ENCODE results near the gene HOXD4. TPM values are rescaled to one million over a fixed set of nuclear protein-coding genes. Genes with fewer than 3 reads are reported as not detected.

The HOXD4 gene
- total RNA-seq, 1 experiment from 2014 or later: not detected

DNA sequence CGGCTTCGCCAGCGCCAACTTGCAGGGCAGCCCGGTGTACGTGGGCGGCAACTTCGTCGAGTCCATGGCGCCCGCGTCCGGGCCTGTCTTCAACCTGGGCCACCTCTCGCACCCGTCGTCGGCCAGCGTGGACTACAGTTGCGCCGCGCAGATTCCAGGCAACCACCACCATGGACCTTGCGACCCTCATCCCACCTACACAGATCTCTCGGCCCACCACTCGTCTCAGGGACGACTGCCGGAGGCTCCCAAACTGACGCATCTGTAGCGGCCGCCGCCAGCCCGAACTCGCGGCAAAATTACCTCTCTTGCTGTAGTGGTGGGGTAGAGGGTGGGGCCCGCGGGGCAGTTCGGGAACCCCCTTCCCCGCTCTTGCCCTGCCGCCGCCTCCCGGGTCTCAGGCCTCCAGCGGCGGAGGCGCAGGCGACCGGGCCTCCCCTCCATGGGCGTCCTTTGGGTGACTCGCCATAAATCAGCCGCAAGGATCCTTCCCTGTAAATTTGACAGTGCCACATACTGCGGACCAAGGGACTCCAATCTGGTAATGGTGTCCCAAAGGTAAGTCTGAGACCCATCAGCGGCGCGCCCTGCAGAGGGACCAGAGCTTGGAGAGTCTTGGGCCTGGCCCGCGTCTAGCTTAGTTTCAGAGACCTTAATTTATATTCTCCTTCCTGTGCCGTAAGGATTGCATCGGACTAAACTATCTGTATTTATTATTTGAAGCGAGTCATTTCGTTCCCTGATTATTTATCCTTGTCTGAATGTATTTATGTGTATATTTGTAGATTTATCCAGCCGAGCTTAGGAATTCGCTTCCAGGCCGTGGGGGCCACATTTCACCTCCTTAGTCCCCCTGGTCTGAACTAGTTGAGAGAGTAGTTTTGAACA, 20.9 kb downstream of the HOXD4 start (continued):
- no peak for TF ChIP-seq SOX15 (CRISPR knock-in tag; IDR thresholded peaks at IDR 0.05)
- TF ChIP-seq SMAD3 (CRISPR knock-in tag; IDR thresholded peaks at IDR 0.05; ENCODE audit: borderline replicate concordance): no peak
- 0 out of 2 replicates have a peak, but pooled peaks have one; percentile 19 for TF ChIP-seq MYBL2 (CRISPR knock-in tag; IDR thresholded peaks at IDR 0.05)
- TF ChIP-seq, protein P1, sequence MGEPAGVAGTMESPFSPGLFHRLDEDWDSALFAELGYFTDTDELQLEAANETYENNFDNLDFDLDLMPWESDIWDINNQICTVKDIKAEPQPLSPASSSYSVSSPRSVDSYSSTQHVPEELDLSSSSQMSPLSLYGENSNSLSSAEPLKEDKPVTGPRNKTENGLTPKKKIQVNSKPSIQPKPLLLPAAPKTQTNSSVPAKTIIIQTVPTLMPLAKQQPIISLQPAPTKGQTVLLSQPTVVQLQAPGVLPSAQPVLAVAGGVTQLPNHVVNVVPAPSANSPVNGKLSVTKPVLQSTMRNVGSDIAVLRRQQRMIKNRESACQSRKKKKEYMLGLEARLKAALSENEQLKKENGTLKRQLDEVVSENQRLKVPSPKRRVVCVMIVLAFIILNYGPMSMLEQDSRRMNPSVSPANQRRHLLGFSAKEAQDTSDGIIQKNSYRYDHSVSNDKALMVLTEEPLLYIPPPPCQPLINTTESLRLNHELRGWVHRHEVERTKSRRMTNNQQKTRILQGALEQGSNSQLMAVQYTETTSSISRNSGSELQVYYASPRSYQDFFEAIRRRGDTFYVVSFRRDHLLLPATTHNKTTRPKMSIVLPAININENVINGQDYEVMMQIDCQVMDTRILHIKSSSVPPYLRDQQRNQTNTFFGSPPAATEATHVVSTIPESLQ (CRISPR knock-in tag; IDR thresholded peaks at IDR 0.05): no peak
- 0 out of 2 replicates have a peak, but pooled peaks have one; percentile 14 for TF ChIP-seq FOXP1 (CRISPR knock-in tag; IDR thresholded peaks at IDR 0.05; ENCODE audit: borderline replicate concordance)
- TF ChIP-seq, protein P2, sequence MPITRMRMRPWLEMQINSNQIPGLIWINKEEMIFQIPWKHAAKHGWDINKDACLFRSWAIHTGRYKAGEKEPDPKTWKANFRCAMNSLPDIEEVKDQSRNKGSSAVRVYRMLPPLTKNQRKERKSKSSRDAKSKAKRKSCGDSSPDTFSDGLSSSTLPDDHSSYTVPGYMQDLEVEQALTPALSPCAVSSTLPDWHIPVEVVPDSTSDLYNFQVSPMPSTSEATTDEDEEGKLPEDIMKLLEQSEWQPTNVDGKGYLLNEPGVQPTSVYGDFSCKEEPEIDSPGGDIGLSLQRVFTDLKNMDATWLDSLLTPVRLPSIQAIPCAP (CRISPR knock-in tag; IDR thresholded peaks at IDR 0.05): no peak
- TF ChIP-seq, protein P3, sequence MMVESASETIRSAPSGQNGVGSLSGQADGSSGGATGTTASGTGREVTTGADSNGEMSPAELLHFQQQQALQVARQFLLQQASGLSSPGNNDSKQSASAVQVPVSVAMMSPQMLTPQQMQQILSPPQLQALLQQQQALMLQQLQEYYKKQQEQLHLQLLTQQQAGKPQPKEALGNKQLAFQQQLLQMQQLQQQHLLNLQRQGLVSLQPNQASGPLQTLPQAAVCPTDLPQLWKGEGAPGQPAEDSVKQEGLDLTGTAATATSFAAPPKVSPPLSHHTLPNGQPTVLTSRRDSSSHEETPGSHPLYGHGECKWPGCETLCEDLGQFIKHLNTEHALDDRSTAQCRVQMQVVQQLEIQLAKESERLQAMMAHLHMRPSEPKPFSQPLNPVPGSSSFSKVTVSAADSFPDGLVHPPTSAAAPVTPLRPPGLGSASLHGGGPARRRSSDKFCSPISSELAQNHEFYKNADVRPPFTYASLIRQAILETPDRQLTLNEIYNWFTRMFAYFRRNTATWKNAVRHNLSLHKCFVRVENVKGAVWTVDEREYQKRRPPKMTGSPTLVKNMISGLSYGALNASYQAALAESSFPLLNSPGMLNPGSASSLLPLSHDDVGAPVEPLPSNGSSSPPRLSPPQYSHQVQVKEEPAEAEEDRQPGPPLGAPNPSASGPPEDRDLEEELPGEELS (CRISPR knock-in tag; IDR thresholded peaks at IDR 0.05): no peak
- TF ChIP-seq JUN (CRISPR knock-in tag; IDR thresholded peaks at IDR 0.05): no peak
- TF ChIP-seq, protein P4, sequence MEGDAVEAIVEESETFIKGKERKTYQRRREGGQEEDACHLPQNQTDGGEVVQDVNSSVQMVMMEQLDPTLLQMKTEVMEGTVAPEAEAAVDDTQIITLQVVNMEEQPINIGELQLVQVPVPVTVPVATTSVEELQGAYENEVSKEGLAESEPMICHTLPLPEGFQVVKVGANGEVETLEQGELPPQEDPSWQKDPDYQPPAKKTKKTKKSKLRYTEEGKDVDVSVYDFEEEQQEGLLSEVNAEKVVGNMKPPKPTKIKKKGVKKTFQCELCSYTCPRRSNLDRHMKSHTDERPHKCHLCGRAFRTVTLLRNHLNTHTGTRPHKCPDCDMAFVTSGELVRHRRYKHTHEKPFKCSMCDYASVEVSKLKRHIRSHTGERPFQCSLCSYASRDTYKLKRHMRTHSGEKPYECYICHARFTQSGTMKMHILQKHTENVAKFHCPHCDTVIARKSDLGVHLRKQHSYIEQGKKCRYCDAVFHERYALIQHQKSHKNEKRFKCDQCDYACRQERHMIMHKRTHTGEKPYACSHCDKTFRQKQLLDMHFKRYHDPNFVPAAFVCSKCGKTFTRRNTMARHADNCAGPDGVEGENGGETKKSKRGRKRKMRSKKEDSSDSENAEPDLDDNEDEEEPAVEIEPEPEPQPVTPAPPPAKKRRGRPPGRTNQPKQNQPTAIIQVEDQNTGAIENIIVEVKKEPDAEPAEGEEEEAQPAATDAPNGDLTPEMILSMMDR (IDR thresholded peaks at IDR 0.05): no peak
- no peak for TF ChIP-seq CREM (CRISPR knock-in tag; IDR thresholded peaks at IDR 0.05)
- TF ChIP-seq, protein P5, sequence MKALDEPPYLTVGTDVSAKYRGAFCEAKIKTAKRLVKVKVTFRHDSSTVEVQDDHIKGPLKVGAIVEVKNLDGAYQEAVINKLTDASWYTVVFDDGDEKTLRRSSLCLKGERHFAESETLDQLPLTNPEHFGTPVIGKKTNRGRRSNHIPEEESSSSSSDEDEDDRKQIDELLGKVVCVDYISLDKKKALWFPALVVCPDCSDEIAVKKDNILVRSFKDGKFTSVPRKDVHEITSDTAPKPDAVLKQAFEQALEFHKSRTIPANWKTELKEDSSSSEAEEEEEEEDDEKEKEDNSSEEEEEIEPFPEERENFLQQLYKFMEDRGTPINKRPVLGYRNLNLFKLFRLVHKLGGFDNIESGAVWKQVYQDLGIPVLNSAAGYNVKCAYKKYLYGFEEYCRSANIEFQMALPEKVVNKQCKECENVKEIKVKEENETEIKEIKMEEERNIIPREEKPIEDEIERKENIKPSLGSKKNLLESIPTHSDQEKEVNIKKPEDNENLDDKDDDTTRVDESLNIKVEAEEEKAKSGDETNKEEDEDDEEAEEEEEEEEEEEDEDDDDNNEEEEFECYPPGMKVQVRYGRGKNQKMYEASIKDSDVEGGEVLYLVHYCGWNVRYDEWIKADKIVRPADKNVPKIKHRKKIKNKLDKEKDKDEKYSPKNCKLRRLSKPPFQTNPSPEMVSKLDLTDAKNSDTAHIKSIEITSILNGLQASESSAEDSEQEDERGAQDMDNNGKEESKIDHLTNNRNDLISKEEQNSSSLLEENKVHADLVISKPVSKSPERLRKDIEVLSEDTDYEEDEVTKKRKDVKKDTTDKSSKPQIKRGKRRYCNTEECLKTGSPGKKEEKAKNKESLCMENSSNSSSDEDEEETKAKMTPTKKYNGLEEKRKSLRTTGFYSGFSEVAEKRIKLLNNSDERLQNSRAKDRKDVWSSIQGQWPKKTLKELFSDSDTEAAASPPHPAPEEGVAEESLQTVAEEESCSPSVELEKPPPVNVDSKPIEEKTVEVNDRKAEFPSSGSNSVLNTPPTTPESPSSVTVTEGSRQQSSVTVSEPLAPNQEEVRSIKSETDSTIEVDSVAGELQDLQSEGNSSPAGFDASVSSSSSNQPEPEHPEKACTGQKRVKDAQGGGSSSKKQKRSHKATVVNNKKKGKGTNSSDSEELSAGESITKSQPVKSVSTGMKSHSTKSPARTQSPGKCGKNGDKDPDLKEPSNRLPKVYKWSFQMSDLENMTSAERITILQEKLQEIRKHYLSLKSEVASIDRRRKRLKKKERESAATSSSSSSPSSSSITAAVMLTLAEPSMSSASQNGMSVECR (CRISPR knock-in tag; IDR thresholded peaks at IDR 0.05; ENCODE audit: borderline replicate concordance): no peak
- TF ChIP-seq, protein P6, sequence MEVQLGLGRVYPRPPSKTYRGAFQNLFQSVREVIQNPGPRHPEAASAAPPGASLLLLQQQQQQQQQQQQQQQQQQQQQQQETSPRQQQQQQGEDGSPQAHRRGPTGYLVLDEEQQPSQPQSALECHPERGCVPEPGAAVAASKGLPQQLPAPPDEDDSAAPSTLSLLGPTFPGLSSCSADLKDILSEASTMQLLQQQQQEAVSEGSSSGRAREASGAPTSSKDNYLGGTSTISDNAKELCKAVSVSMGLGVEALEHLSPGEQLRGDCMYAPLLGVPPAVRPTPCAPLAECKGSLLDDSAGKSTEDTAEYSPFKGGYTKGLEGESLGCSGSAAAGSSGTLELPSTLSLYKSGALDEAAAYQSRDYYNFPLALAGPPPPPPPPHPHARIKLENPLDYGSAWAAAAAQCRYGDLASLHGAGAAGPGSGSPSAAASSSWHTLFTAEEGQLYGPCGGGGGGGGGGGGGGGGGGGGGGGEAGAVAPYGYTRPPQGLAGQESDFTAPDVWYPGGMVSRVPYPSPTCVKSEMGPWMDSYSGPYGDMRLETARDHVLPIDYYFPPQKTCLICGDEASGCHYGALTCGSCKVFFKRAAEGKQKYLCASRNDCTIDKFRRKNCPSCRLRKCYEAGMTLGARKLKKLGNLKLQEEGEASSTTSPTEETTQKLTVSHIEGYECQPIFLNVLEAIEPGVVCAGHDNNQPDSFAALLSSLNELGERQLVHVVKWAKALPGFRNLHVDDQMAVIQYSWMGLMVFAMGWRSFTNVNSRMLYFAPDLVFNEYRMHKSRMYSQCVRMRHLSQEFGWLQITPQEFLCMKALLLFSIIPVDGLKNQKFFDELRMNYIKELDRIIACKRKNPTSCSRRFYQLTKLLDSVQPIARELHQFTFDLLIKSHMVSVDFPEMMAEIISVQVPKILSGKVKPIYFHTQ (CRISPR knock-in tag; IDR thresholded peaks at IDR 0.05): no peak
- TF ChIP-seq TEAD4 (CRISPR knock-in tag; IDR thresholded peaks at IDR 0.05): no peak
- no peak; the same call in 1 of the 2 replicates for TF ChIP-seq NFE2L1 (CRISPR knock-in tag; IDR thresholded peaks at IDR 0.05)
- TF ChIP-seq TCF7 (CRISPR knock-in tag; IDR thresholded peaks at IDR 0.05; ENCODE audit: low read depth): 0 out of 2 replicates have a peak, but pooled peaks have one; percentile 3
- no peak for TF ChIP-seq ZNF263 (CRISPR knock-in tag; IDR thresholded peaks at IDR 0.05; ENCODE audit: low read depth)
- TF ChIP-seq, protein P7, sequence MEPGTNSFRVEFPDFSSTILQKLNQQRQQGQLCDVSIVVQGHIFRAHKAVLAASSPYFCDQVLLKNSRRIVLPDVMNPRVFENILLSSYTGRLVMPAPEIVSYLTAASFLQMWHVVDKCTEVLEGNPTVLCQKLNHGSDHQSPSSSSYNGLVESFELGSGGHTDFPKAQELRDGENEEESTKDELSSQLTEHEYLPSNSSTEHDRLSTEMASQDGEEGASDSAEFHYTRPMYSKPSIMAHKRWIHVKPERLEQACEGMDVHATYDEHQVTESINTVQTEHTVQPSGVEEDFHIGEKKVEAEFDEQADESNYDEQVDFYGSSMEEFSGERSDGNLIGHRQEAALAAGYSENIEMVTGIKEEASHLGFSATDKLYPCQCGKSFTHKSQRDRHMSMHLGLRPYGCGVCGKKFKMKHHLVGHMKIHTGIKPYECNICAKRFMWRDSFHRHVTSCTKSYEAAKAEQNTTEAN (CRISPR knock-in tag; IDR thresholded peaks at IDR 0.05): no peak
